Tibial nerve (tissue), 4 donors: ENCODE data around the gene DNAJA3. TPM values are rescaled to one million over a fixed set of nuclear protein-coding genes. Genes with fewer than 3 reads are reported as not detected.

Experiments
- DNase-seq, 2 donors: peaks; one replicate each; pipeline ENCODE4 v3.0.0-alpha.2; 2019; ENCODE audit warnings: low spot score in 2 of 2
- H3K27ac ChIP-seq, 4 donors: fragments of 200-600 bp; sonication (generic) in 3 of 4; one replicate each; pipeline ENCODE4 v1.5.1; 2017 to 2019; ENCODE audit warnings: mild to moderate bottlenecking in 1 of 4
- H3K27me3 ChIP-seq, 2 donors: fragments of 200-600 bp; sonication (generic) in 1 of 2; one replicate each; pipeline versions ENCODE4 v1.5.1 to v1.6.0; 2017 to 2019
- H3K36me3 ChIP-seq, 3 donors: fragments of 200-600 bp; sonication (generic); one replicate each; pipeline ENCODE4 v1.5.1; 2018 to 2019
- H3K4me1 ChIP-seq, 4 donors: fragments of 200-600 bp; sonication (generic) in 3 of 4; one replicate each; pipeline ENCODE4 v1.5.1; 2017 to 2019
- H3K4me3 ChIP-seq, 4 donors: fragments of 200-600 bp; sonication (generic) in 3 of 4; one replicate each; pipeline ENCODE4 v1.5.1; 2017 to 2019; ENCODE audit warnings: mild to moderate bottlenecking in 1 of 4, moderate library complexity in 1 of 4
- H3K9me3 ChIP-seq, 4 donors: fragments of 200-600 bp; sonication (generic) in 3 of 4; one replicate each; pipeline ENCODE4 v1.5.1; 2017 to 2019
- CTCF ChIP-seq, 5 experiments: fragments of 200-600 bp in 3 of 5; fragments of 450-650 bp in 2 of 5; sonication (generic) in 3 of 5; IDR thresholded peaks; one replicate each; pipeline ENCODE4 v1.5.1; 2016 to 2019; ENCODE audit warnings: antibody characterized with exemption in 5 of 5, mild to moderate bottlenecking in 3 of 5, moderate library complexity in 2 of 5
- EP300 ChIP-seq, 2 donors: sonication (generic); formaldehyde crosslinking; IDR thresholded peaks; one replicate each; pipeline ENCODE4 v1.6.1; 2017; ENCODE audit warnings: antibody characterized with exemption in 2 of 2, mild to moderate bottlenecking in 1 of 2
- POLR2A ChIP-seq, 2 donors: fragments of 450-650 bp; IDR thresholded peaks; one replicate each; pipeline ENCODE4 v1.6.1; 2017; ENCODE audit warnings: antibody characterized with exemption in 2 of 2, mild to moderate bottlenecking in 2 of 2, moderate library complexity in 2 of 2
- WGBS, 2 donors: methylation state at CpG; one replicate each; pipeline ENCODE4 v1.1.5; 2018; 5-methylcytosine and 5-hydroxymethylcytosine counted together
- total RNA-seq, 4 donors: library from RNA; depleted of rRNA; stranded (reverse); fragments of >200 nt; gene quantifications; one replicate each; pipeline ENCODE4 v1.1.0, GENCODE V29; 2016

Gene DNAJA3
- total RNA-seq, 4 donors from 2014 or later = 37.6 to 53.0 (median 49.2) TPM

GRCh38 chr16:4426021-4426684, 485 bp downstream of the DNAJA3 start:
- DNase-seq = no peak
- Histone ChIP-seq H3K27me3 (no peaks in the 10 kb centered on the region), H3K36me3 (peaks cover 0 to 25% (median 0%) of the 10 kb centered on the region in 3 donors), H3K27ac (peak overlapping the region; percentile 93 to 96 (median 94)), H3K4me1 (peaks cover 0 to 30% (median 14%) of the 10 kb centered on the region in 4 donors), H3K4me3 (peak overlapping the region; percentile 69 to 94 (median 84)), H3K9me3 (no peaks in the 10 kb centered on the region)
- TF ChIP-seq CTCF (IDR thresholded peaks at IDR 0.05) = no peak
- TF ChIP-seq EP300 (IDR thresholded peaks at IDR 0.05) = no peak
- TF ChIP-seq POLR2A (IDR thresholded peaks at IDR 0.05) = no peak
- 3 to 4% methylated on average over 27 to 28 of the region's 31 CpGs for WGBS, 2 donors

DNA sequence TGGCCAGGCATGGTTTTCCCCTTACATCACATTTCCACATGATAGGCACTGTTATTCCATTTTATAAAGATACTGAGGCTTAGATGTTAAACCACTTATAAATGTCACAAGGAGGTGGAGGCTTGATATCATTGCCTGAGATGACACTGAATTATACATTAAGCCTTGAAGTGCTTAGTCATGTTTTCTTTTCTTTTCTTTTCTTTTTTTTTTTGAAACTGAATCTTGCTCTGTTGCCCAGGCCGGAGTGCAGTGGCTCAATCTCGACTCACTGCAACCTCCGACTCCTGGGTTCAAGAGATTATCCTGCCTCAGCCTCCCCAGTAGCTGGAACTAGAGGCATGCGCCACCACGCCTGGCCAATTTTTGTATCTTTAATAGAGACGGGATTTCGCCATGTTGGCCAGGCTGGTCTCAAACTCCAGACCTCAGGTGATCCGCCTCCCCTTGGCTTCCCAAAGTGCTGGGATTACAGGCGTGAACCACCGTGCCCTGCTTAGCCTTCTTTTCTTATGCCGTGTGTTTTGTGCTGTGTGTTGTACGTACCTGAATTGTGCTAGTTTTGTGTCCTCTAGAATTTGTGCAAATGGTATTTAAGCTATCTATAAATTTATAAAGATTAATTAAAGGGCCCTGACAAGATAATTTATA, 1.2 kb downstream of the DNAJA3 start:
- Histone ChIP-seq H3K4me3 (peak overlapping the region in 3 of 4 donors; percentile 83 to 94 (median 85)), H3K4me1 (peaks cover 0 to 30% (median 14%) of the 10 kb centered on the region in 4 donors), H3K9me3 (no peaks in the 10 kb centered on the region), H3K36me3 (peaks cover 0 to 32% (median 4%) of the 10 kb centered on the region in 3 donors), H3K27ac (peak overlapping the region in 1 of 4 donors; percentile 96), H3K27me3 (no peaks in the 10 kb centered on the region)
- DNase-seq = no peak
- WGBS, 2 donors = 86 to 88% methylated on average over 12 of the region's 12 CpGs
- TF ChIP-seq EP300 (IDR thresholded peaks at IDR 0.05) = no peak
- TF ChIP-seq CTCF (IDR thresholded peaks at IDR 0.05) = no peak
- no peak for TF ChIP-seq POLR2A (IDR thresholded peaks at IDR 0.05)

- WGBS, 2 donors = 95 to 97% methylated on average over 7 of the region's 7 CpGs
- Histone ChIP-seq H3K36me3 (peaks cover 0 to 48% (median 4%) of the 10 kb centered on the region in 3 donors), H3K4me3 (no peak overlapping the region), H3K4me1 (peaks cover 0 to 30% (median 14%) of the 10 kb centered on the region in 4 donors), H3K9me3 (no peaks in the 10 kb centered on the region), H3K27ac (no peak overlapping the region), H3K27me3 (no peaks in the 10 kb centered on the region)
- DNase-seq = no peak
- TF ChIP-seq EP300 (IDR thresholded peaks at IDR 0.05) = no peak
- no peak for TF ChIP-seq CTCF (IDR thresholded peaks at IDR 0.05)
- TF ChIP-seq POLR2A (IDR thresholded peaks at IDR 0.05) = no peak
These were observed 2.8 kb downstream of the DNAJA3 start for GRCh38 chr16:4428500-4428899.

GRCh38 chr16:4431023-4431422, 5.4 kb downstream of the DNAJA3 start:
- peaks cover 0 to 23% (median 6%) of the 10 kb centered on the region in 4 donors for H3K4me1 ChIP-seq
- DNase-seq = no peak
- H3K36me3 ChIP-seq = peaks cover 0 to 70% (median 4%) of the 10 kb centered on the region in 3 donors
- TF ChIP-seq POLR2A (IDR thresholded peaks at IDR 0.05) (no peak), CTCF (IDR thresholded peaks at IDR 0.05) (no peak), EP300 (IDR thresholded peaks at IDR 0.05) (no peak)
- H3K27me3 ChIP-seq = no peaks in the 10 kb centered on the region
- H3K27ac ChIP-seq = no peak overlapping the region
- H3K4me3 ChIP-seq = no peak overlapping the region
- H3K9me3 ChIP-seq = no peaks in the 10 kb centered on the region
- WGBS, 2 donors = 89 to 90% methylated on average over 9 of the region's 9 CpGs

GRCh38 chr16:4433228-4433627, 7.6 kb downstream of the DNAJA3 start:
- no peak for DNase-seq
- H3K36me3 ChIP-seq = peaks cover 3 to 84% (median 4%) of the 10 kb centered on the region in 3 donors
- H3K9me3 ChIP-seq = no peaks in the 10 kb centered on the region
- no peak overlapping the region for H3K4me3 ChIP-seq
- 80 to 92% methylated on average over 4 of the region's 4 CpGs for WGBS, 2 donors
- H3K27me3 ChIP-seq = no peaks in the 10 kb centered on the region
- no peak overlapping the region for H3K27ac ChIP-seq
- no peak for TF ChIP-seq EP300 (IDR thresholded peaks at IDR 0.05)
- TF ChIP-seq CTCF (IDR thresholded peaks at IDR 0.05) = no peak
- no peak for TF ChIP-seq POLR2A (IDR thresholded peaks at IDR 0.05)
- peaks cover 0 to 3% (median 0%) of the 10 kb centered on the region in 4 donors for H3K4me1 ChIP-seq
